HG03175 (cell line): Measurements from ENCODE around the gene AKAP13.
A peak's percentile ranks its signal among the peaks of the same experiment; 100 is the strongest.

Experiments
- ATAC-seq: cut with Tn5 transposase; IDR thresholded peaks from one replicate; pipeline ENCODE4 v1.9.1; 2021; ENCODE audit warnings: mild to moderate bottlenecking, moderate library complexity; ENCODE audit not compliant: unreplicated experiment

AKAP13 gene

GRCh38 chr15:85554852-85555521 lies 174.6 kb downstream of the AKAP13 start:
- peak; percentile 61 for ATAC-seq

GRCh38 chr15:85555875-85556617 lies 175.6 kb downstream of the AKAP13 start:
- peak; percentile 75 for ATAC-seq

GRCh38 chr15:85556618-85556895 lies 176.2 kb downstream of the AKAP13 start:
- no peak for ATAC-seq

GRCh38 chr15:85557385-85557784 lies 177.0 kb downstream of the AKAP13 start:
- ATAC-seq: no peak

- ATAC-seq: no peak
Observed at GRCh38 chr15:85558848-85559247, 178.4 kb downstream of the AKAP13 start.

DNA sequence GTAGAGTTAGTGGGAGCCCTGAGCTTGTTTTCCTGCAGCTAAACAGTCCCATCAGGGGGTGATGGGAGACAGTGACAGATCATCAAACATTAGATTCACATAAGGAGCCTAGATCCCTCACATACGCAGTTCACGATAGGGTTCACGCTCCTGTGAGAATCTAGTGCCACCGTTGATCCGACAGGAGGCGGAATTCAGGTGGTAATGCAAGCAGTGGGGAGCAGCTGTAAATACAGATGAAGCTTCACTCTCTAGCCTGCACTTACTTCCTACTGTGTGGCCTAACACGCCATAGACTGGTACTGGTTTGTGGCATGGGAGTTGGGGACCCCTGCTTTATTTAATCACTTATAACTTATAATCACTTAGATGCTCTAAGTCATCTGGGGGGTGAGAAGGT lies 179.1 kb downstream of the AKAP13 start:
- no peak for ATAC-seq

GRCh38 chr15:85562824-85563223 lies 182.4 kb downstream of the AKAP13 start:
- no peak for ATAC-seq

GRCh38 chr15:85563328-85563727 lies 182.9 kb downstream of the AKAP13 start:
- ATAC-seq: no peak

DNA sequence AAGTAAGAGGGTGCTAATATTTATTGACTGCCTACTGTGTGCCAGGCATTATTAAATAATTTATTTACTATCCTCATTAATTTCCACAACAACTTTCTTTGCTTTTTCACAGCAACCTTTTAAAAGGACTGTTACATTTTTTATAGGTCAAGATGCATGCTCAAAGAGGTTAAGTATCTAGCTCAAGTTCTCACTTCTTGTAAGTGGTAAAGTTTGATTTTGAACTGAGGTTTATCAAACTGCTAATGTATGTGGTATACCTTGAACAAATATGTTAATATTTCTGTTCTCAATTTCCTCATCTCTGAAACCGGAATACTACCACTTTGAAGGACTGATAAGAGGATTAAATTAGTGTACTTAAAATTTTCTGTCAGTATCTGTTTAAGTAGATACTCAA lies 183.3 kb downstream of the AKAP13 start:
- ATAC-seq: no peak

DNA sequence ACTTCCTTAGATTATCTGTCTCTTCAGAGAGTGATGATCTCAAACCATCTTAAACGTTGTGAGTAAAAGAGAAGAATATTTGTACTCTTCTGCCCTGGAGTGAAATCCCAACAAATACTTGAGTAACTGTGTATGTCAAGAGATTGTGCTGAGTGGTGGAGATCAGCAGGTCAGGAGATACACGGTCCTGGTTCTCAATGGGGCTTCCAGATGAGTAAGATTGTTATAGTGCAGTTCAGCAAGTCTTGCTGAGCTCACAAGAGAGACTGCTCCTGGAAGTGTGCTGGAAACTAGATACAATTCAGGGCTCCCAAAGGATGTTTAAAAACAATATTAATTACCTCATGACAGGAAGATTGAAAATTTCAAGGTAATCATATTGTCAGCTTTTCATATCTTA lies 184.3 kb downstream of the AKAP13 start:
- ATAC-seq: no peak

- no peak for ATAC-seq
Observed at GRCh38 chr15:85568261-85568808, 187.9 kb downstream of the AKAP13 start.

DNA sequence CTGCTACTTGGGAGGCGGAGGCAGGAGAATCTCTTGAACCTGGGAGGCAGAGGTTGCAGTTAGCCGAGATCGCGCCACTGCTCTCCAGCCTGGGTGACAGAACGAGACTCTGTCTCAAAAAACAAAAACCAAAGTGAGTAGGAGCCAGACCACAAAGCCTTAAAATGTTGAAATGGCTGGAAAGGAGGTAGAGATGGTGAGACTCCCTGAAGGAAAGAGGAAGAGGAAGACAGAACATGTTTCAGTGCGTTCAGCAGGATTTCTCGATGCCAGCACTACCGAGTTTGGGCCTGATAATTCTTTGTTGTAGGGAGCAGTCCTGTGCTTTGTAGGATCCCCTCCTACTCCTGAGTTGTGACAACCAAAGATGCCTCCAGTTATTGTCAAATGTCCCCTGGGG lies 189.9 kb downstream of the AKAP13 start:
- no peak for ATAC-seq

- ATAC-seq: no peak
Observed at GRCh38 chr15:85571780-85572179, 191.4 kb downstream of the AKAP13 start.

- no peak for ATAC-seq
Observed at GRCh38 chr15:85576392-85576791, 196.0 kb downstream of the AKAP13 start.

GRCh38 chr15:85578941-85579701 lies 198.7 kb downstream of the AKAP13 start:
- ATAC-seq: no peak

DNA sequence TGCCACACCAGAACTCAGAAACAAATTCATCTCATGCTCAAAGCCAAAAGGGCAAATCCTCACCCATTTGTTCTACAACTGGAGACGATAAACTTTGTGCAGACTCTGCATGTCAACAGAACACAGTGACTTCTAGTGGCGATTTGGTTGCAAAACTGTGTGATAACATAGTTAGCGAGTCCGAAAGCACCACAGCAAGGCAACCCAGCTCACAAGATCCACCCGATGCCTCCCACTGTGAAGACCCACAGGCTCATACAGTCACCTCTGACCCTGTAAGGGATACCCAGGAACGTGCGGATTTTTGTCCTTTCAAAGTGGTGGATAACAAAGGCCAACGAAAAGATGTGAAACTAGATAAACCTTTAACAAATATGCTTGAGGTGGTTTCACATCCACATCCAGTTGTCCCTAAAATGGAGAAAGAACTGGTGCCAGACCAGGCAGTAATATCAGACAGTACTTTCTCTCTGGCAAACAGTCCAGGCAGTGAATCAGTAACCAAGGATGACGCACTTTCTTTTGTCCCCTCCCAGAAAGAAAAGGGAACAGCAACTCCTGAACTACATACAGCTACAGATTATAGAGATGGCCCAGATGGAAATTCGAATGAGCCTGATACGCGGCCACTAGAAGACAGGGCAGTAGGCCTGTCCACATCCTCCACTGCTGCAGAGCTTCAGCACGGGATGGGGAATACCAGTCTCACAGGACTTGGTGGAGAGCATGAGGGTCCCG lies 199.7 kb downstream of the AKAP13 start:
- no peak for ATAC-seq

DNA sequence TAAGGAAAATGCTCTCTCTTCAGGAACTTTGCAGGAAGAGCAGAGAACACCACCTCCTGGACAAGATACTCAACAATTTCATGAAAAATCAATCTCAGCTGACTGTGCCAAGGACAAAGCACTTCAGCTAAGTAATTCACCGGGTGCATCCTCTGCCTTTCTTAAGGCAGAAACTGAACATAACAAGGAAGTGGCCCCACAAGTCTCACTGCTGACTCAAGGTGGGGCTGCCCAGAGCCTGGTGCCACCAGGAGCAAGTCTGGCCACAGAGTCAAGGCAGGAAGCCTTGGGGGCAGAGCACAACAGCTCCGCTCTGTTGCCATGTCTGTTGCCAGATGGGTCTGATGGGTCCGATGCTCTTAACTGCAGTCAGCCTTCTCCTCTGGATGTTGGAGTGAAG lies 200.5 kb downstream of the AKAP13 start:
- no peak for ATAC-seq

DNA sequence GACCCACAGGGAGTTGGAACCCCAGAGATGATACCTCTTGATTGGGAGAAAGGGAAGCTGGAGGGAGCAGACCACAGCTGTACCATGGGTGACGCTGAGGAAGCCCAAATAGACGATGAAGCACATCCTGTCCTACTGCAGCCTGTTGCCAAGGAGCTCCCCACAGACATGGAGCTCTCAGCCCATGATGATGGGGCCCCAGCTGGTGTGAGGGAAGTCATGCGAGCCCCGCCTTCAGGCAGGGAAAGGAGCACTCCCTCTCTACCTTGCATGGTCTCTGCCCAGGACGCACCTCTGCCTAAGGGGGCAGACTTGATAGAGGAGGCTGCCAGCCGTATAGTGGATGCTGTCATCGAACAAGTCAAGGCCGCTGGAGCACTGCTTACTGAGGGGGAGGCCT lies 201.1 kb downstream of the AKAP13 start:
- ATAC-seq: no peak

DNA sequence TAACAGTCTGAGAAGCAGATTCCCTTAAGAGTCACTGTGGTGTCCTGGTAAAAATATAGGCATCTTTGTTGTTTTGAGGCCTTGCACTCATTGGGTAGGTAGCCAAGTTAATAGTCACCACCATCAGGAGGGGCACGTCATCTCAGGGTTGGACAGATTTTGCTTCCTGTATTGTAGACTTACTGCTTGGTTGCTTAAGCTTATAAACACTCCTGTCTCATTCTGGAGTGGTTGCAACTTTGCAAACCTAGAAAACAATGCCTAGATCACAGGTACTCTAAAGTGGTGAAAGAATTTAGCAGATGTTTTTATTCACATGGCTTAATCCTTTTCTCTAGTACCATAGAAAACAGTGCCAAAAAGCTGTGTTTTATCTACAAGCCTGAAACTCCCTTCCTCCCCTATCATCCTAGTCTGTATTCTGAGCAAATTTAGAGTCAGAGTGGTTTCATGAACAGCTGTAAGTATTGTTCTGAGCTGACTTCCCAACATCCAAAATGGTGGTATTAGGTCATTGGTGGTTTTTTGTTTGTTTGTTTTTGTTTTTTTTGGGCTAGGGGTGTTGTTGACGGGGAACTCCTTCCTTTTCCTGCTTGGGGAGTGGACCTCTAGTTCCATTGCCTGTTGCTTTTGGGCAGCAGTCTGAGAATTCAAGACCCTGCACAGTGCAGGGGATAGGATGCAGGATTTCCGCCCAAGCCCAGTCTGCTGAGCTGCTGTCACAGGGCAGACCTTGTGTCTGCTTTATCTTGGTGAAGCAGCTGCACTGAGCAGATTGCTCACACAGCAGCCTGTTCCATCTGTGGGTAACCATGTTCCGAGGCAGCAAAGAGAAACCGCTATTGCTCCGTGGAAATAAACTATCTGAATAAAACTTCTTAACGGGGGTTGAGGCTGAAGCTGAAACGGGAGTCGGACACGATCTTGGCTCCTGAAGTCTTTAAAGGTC lies 202.0 kb downstream of the AKAP13 start:
- ATAC-seq: peak; percentile 51

DNA sequence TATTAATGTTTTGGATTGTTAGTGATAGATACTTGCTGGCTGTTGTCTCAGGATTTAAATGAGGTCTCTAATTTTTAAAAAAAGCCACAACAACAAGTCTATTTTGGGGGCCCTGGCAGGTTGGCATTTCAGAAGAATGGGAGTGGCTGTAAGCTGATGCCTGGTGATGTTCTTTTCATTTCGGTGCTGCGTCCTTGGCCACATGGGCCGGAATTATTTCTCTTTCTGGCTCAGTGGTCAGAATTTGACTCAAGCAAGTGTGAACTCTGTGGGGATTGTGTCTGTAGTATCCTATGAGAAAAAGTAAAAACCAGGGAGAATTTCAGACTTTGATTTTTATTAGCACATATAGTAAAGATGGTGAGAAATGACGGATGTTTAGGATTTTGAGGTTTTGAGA lies 203.0 kb downstream of the AKAP13 start:
- no peak for ATAC-seq
